Fibroblast of lung (primary cell): ENCODE measurements around the gene ZBTB2. TPM values are rescaled to one million over a fixed set of nuclear protein-coding genes. Genes with fewer than 3 reads are reported as not detected.

ENCODE experiments used
- DNase-seq, 2 donors: peaks; one replicate each; pipeline versions ENCODE4 v3.0.0 to v3.0.0-alpha.2; 2010; ENCODE audit warnings: low read depth in 2 of 2
- H2AFZ ChIP-seq: 2 replicates; pipeline ENCODE4 v1.5.1; 2012; ENCODE audit warnings: low read length, control low read depth, inconsistent platforms
- H3K27ac ChIP-seq: 2 replicates; pipeline ENCODE4 v1.5.1; 2011; ENCODE audit warnings: low read length, control low read depth; ENCODE audit not compliant: insufficient read depth
- H3K27me3 ChIP-seq: 2 replicates; pipeline ENCODE4 v1.5.1; 2011; ENCODE audit warnings: mild to moderate bottlenecking, low read length; ENCODE audit not compliant: control insufficient read depth, insufficient read depth
- H3K36me3 ChIP-seq: 2 replicates; pipeline ENCODE4 v1.5.1; 2011; ENCODE audit warnings: low read length; ENCODE audit not compliant: control insufficient read depth, insufficient read depth
- H3K4me1 ChIP-seq: 2 replicates; pipeline ENCODE4 v1.5.1; 2011; ENCODE audit warnings: low read length; ENCODE audit not compliant: control insufficient read depth, insufficient read depth; ENCODE audit errors: extremely low read depth
- H3K4me2 ChIP-seq: 2 replicates; pipeline ENCODE4 v1.5.1; 2011; ENCODE audit warnings: low read length, control low read depth; ENCODE audit not compliant: insufficient read depth; ENCODE audit errors: extremely low read depth
- H3K4me3 ChIP-seq, 4 experiments: fragments of 200-600 bp in 1 of 4; sonication (generic) in 1 of 4; replicated peaks in 1 of 4; 2 replicates each; pipeline ENCODE4 v1.5.1; 2011 to 2016; ENCODE audit warnings: low read length in 4 of 4, low read depth in 3 of 4, mild to moderate bottlenecking in 3 of 4, control low read depth in 2 of 4, inconsistent platforms in 1 of 4, mixed read lengths in 1 of 4; ENCODE audit not compliant: insufficient read depth in 1 of 4; ENCODE audit errors: control extremely low read depth in 1 of 4
- H3K79me2 ChIP-seq: 2 replicates; pipeline ENCODE4 v1.5.1; 2012; ENCODE audit warnings: mild to moderate bottlenecking, low read length, inconsistent platforms; ENCODE audit not compliant: control insufficient read depth, insufficient read depth
- H3K9ac ChIP-seq: 2 replicates; pipeline ENCODE4 v1.5.1; 2011; ENCODE audit warnings: mild to moderate bottlenecking, low read length, control low read depth; ENCODE audit not compliant: insufficient read depth
- H3K9me3 ChIP-seq: 2 replicates; pipeline ENCODE4 v1.5.1; 2012; ENCODE audit warnings: low read depth, low read length; ENCODE audit not compliant: control insufficient read depth, insufficient read depth
- H4K20me1 ChIP-seq: 2 replicates; pipeline ENCODE4 v1.5.1; 2011; ENCODE audit warnings: low read length; ENCODE audit not compliant: control insufficient read depth, insufficient read depth; ENCODE audit errors: extremely low read depth
- EZH2 ChIP-seq: IDR thresholded peaks from 2 replicates; pipeline ENCODE4 v1.5.1; 2012; ENCODE audit warnings: low read length, control low read depth, mild to moderate bottlenecking; ENCODE audit errors: missing control alignments
- polyA plus RNA-seq, 2 donors: library from polyadenylated mRNA; depleted of rRNA in 1 of 2; stranded (reverse) in 1 of 2; unstranded in 1 of 2; fragments of >200 nt; gene quantifications; 2 replicates each; pipeline ENCODE4 v1.2.1, GENCODE V29; 2011 to 2012; ENCODE audit warnings: missing spikeins in 1 of 2
- total RNA-seq: library from RNA; depleted of rRNA; stranded (reverse); fragments of >200 nt; gene quantifications from 2 replicates; pipeline ENCODE4 v1.2.1, GENCODE V29; 2014
- TF ChIP-seq, protein P1 (sequence below), 2 donors: IDR thresholded peaks in 1 of 2; conservative IDR thresholded peaks in 1 of 2; 1 replicate in 1 of 2; 2 replicates in 1 of 2; pipeline ENCODE4 v1.5.1; 2011 to 2012; ENCODE audit warnings: low read length in 2 of 2, control low read depth in 1 of 2, inconsistent platforms in 1 of 2, low read depth in 1 of 2, mild to moderate bottlenecking in 1 of 2

ZBTB2 gene
- total and polyA plus RNA-seq, 2 donors (not counting 1 experiment from before 2014, with no cell fraction given), result 12.2 to 20.1 TPM

DNA sequence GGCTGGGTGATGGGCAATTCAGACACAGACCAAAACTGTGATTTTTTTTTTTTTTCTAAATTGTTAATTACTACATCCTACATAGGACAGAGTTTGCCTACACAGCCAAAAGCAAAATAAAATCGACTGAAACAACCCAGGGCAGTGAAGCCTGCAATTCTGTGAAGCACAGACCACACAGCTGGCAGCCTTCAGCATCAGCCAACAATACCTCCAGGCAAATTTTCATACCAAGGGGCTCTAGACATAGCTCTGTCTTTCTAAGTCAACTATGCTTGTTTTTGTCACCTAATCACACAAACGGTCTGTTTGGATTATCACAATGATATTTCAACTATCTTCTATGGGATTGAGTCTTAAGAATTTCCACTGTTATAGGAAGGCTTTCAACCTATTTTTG, 43.0 kb upstream of the ZBTB2 start:
- Histone ChIP-seq H3K27me3 (no peaks in the 10 kb centered on the region), H4K20me1 (no peaks in the 10 kb centered on the region), H3K9ac (no peak overlapping the region), H3K36me3 (peaks cover 2% of the 10 kb centered on the region), H3K4me2 (no peak overlapping the region), H3K4me3 (no peak overlapping the region), H2AFZ (no peak overlapping the region), H3K79me2 (peaks cover 9% of the 10 kb centered on the region), H3K4me1 (peaks cover 3% of the 10 kb centered on the region), H3K9me3 (no peaks in the 10 kb centered on the region), H3K27ac (no peak overlapping the region)
- DNase-seq, result no peak
- TF ChIP-seq, protein P1, sequence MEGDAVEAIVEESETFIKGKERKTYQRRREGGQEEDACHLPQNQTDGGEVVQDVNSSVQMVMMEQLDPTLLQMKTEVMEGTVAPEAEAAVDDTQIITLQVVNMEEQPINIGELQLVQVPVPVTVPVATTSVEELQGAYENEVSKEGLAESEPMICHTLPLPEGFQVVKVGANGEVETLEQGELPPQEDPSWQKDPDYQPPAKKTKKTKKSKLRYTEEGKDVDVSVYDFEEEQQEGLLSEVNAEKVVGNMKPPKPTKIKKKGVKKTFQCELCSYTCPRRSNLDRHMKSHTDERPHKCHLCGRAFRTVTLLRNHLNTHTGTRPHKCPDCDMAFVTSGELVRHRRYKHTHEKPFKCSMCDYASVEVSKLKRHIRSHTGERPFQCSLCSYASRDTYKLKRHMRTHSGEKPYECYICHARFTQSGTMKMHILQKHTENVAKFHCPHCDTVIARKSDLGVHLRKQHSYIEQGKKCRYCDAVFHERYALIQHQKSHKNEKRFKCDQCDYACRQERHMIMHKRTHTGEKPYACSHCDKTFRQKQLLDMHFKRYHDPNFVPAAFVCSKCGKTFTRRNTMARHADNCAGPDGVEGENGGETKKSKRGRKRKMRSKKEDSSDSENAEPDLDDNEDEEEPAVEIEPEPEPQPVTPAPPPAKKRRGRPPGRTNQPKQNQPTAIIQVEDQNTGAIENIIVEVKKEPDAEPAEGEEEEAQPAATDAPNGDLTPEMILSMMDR (conservative IDR thresholded peaks at IDR 0.05 in 1 of 2, IDR thresholded peaks at IDR 0.05 in 1 of 2; ENCODE audit: low read depth in 1 of 2, low read length in 2 of 2), result no peak
- TF ChIP-seq EZH2, result no peak

DNA sequence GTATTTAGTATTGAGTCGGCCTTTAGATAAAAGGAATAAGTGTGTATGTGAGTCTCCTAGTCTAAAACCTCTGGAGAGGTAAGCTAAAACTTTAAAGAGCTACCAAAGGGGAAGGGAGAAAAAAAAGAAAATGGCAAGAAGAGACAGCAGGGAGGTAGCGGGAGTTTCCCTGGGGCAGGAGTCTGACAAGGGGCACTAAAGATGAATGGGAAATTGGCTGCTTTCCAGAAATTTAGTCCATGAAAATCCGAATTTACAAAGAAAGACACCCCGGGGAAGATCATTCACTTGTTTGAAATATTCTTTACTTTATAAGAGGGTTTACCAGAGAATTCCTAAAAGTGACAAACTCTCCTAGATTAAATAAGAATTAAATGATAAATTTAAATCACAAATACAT, 41.3 kb upstream of the ZBTB2 start:
- Histone ChIP-seq H3K4me1 (peaks cover 3% of the 10 kb centered on the region), H2AFZ (no peak overlapping the region), H3K27ac (no peak overlapping the region), H3K27me3 (no peaks in the 10 kb centered on the region), H3K4me3 (no peak overlapping the region), H3K9me3 (no peaks in the 10 kb centered on the region), H3K79me2 (peaks cover 2% of the 10 kb centered on the region), H3K9ac (no peak overlapping the region), H3K4me2 (no peak overlapping the region), H3K36me3 (peaks cover 2% of the 10 kb centered on the region), H4K20me1 (no peaks in the 10 kb centered on the region)
- no peak for DNase-seq
- TF ChIP-seq, protein P1 (conservative IDR thresholded peaks at IDR 0.05 in 1 of 2, IDR thresholded peaks at IDR 0.05 in 1 of 2; ENCODE audit: low read depth in 1 of 2, low read length in 2 of 2), result no peak
- TF ChIP-seq EZH2, result no peak

DNA sequence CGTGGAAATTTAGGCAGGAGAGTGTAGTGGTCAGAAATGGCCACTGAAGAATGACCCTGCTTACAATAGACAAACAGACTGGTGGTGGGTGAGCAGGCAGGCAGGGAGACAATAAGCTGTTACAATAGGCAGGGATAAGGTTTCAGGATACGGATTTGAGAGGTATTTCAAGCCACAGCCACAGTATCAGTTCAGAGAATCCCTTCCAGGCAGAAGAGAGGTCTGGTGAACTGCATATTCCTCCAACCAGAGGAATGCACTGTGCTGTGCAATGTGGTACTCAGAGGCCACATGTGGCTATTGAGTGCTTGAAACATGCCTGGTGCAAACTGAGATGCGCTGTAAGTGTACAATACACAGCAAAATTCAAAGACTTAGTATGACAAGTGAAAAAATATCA, 40.0 kb upstream of the ZBTB2 start:
- Histone ChIP-seq H3K4me1 (no peaks in the 10 kb centered on the region), H3K27me3 (no peaks in the 10 kb centered on the region), H3K27ac (no peak overlapping the region), H3K4me2 (no peak overlapping the region), H3K79me2 (peaks cover 1% of the 10 kb centered on the region), H3K36me3 (peaks cover 2% of the 10 kb centered on the region), H2AFZ (no peak overlapping the region), H4K20me1 (no peaks in the 10 kb centered on the region), H3K4me3 (no peak overlapping the region), H3K9ac (no peak overlapping the region), H3K9me3 (no peaks in the 10 kb centered on the region)
- TF ChIP-seq EZH2, result no peak
- TF ChIP-seq, protein P1 (conservative IDR thresholded peaks at IDR 0.05 in 1 of 2, IDR thresholded peaks at IDR 0.05 in 1 of 2; ENCODE audit: low read depth in 1 of 2, low read length in 2 of 2), result no peak
- peak in 1 of 2 donors; percentile 57 for DNase-seq
